ENCODE data around the gene ADAM15.

The ADAM15 gene

DNA sequence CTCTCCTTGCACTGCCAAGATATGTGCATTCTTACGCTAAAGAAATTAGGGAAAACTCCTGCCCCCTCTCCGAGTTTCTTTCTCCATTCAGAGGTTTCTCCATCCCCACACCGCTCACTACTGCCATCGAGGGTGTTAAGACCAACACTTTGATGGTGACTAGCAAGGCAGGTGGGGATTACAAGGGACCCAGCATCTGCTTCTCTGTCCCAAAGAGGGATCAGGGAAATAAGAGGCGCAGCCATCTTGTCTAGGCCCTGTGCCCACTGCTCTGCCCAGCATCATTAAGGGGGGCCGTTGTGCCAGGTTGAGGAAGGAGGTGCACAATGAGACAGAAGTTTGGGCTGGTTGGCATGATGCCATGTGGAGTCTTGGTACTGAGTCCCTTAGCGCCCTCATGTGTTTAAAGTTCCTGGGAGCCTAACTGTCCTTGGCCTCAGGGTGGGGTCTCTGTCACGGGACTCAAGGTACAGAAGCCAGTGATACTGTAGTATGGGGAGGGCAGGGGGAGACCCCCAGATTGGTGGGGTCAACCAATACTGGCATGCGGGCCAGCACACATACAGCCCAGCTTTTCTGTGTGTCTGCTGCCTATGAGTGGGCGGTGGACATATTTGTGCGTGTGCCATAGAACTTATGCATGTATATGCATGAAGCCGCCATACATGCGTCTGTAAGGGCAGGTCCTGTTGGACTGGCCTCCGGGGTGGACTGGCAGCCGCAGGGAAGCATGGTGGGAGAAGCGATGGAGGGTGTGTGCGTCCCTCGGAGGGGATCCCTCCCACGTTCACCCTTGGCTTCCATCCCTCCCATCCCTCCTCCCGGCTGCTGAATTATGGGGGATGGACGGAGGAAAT lies 33.0 kb downstream of the ADAM15 start:
- TF ChIP-seq, protein P1, sequence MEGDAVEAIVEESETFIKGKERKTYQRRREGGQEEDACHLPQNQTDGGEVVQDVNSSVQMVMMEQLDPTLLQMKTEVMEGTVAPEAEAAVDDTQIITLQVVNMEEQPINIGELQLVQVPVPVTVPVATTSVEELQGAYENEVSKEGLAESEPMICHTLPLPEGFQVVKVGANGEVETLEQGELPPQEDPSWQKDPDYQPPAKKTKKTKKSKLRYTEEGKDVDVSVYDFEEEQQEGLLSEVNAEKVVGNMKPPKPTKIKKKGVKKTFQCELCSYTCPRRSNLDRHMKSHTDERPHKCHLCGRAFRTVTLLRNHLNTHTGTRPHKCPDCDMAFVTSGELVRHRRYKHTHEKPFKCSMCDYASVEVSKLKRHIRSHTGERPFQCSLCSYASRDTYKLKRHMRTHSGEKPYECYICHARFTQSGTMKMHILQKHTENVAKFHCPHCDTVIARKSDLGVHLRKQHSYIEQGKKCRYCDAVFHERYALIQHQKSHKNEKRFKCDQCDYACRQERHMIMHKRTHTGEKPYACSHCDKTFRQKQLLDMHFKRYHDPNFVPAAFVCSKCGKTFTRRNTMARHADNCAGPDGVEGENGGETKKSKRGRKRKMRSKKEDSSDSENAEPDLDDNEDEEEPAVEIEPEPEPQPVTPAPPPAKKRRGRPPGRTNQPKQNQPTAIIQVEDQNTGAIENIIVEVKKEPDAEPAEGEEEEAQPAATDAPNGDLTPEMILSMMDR (IDR thresholded peaks at IDR 0.05; ENCODE audit: low read length, missing control alignments): peak; percentile 32
- peak overlapping the region; percentile 85 for H3K4me3 ChIP-seq (replicated peaks; ENCODE audit: low read depth, low read length)
- DNase-seq (ENCODE audit: low read depth): peak; percentile 42

DNA sequence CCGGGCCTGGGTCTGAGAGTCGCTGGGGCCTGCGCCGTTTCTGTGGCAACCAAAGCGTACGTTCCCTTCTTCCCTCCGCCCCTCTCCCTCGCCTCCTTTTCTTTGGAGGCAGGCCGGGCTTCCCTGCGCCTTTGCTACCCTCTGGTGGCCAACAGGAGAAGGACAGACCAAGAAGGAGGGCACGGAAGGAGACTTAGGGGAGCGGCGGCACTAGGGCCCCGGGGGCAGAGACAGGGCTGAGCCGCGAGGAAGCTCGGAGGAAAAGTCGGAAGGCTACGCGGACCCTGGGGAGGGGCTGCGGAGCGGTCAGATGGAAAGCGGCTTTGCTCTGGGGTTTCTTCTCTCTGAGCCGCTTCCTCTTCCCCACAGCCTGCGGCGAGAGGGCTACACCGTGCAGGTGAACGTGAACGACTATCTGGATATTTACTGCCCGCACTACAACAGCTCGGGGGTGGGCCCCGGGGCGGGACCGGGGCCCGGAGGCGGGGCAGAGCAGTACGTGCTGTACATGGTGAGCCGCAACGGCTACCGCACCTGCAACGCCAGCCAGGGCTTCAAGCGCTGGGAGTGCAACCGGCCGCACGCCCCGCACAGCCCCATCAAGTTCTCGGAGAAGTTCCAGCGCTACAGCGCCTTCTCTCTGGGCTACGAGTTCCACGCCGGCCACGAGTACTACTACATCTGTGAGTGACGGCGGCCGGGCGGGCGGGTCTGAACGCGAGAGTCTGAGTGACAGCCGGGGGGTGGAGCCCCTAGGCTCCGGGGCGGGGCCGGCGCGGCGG lies 33.8 kb downstream of the ADAM15 start:
- DNase-seq (ENCODE audit: low read depth): peak; percentile 95
- TF ChIP-seq, protein P1 (IDR thresholded peaks at IDR 0.05; ENCODE audit: low read length, missing control alignments): peak; percentile 87

DNA sequence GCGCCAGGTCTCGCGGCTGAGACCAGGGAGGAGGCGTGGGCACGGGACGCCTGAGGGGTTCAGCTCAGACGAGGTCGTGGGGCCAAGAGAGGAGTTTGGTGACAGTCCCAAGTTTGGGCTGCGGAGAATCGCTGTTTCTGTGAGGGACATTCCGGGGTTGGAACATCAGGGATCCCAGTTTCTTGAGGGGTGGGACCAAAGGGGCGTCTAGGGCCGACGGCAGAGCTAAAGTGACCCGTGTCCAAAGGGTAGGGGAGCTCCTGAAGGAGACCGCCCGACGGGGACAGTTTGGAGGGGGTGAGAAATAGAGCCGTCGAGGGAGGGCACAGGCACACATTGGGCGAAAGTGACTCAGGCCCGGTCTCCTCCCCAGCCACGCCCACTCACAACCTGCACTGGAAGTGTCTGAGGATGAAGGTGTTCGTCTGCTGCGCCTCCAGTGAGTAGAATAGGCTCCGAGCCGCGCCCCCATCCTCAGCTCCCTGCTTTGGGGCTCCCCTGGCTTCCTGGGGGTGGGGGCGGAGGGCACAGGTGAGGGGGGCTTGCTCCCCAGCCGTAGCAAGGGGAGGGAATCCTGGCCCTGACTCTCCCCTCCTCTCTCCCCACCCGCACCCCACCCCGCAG lies 34.5 kb downstream of the ADAM15 start:
- peak; percentile 36 for DNase-seq (ENCODE audit: low read depth)
- TF ChIP-seq, protein P1 (IDR thresholded peaks at IDR 0.05; ENCODE audit: low read length, missing control alignments): no peak
- peak overlapping the region; percentile 85 for H3K4me3 ChIP-seq (replicated peaks; ENCODE audit: low read depth, low read length)

More for the DNA sequence above, 33.8 kb downstream of the ADAM15 start:
- peak overlapping the region; percentile 85 for H3K4me3 ChIP-seq (replicated peaks; ENCODE audit: low read depth, low read length)

DNA sequence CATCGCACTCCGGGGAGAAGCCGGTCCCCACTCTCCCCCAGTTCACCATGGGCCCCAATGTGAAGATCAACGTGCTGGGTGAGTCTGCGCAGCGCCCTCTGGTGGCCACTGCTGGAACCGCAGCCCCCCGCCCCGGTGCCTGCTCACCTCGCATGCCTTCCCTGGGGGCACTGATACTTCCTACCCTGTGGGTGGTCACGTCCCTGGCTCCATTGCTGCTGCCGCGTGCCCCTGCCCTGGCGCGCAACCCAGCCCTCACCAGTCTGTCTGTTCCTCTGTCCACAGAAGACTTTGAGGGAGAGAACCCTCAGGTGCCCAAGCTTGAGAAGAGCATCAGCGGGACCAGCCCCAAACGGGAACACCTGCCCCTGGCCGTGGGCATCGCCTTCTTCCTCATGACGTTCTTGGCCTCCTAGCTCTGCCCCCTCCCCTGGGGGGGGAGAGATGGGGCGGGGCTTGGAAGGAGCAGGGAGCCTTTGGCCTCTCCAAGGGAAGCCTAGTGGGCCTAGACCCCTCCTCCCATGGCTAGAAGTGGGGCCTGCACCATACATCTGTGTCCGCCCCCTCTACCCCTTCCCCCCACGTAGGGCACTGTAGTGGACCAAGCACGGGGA lies 35.1 kb downstream of the ADAM15 start:
- TF ChIP-seq, protein P1 (IDR thresholded peaks at IDR 0.05; ENCODE audit: low read length, missing control alignments): peak; percentile 81
- peak; percentile 53 for DNase-seq (ENCODE audit: low read depth)
- no peak overlapping the region for H3K4me3 ChIP-seq (replicated peaks; ENCODE audit: low read depth, low read length)

DNA sequence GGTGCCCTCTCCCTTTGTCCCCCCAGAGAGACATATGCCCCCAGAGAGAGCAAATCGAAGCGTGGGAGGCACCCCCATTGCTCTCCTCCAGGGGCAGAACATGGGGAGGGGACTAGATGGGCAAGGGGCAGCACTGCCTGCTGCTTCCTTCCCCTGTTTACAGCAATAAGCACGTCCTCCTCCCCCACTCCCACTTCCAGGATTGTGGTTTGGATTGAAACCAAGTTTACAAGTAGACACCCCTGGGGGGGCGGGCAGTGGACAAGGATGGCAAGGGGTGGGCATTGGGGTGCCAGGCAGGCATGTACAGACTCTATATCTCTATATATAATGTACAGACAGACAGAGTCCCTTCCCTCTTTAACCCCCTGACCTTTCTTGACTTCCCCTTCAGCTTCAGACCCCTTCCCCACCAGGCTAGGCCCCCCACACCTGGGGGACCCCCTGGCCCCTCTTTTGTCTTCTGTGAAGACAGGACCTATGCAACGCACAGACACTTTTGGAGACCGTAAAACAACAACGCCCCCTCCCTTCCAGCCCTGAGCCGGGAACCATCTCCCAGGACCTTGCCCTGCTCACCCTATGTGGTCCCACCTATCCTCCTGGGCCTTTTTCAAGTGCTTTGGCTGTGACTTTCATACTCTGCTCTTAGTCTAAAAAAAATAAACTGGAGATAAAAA lies 35.9 kb downstream of the ADAM15 start:
- no peak for DNase-seq (ENCODE audit: low read depth)
- H3K4me3 ChIP-seq (replicated peaks; ENCODE audit: low read depth, low read length): no peak overlapping the region
- TF ChIP-seq, protein P1 (IDR thresholded peaks at IDR 0.05; ENCODE audit: low read length, missing control alignments): no peak

Measured in fibroblast of pulmonary artery (primary cell).